Natural killer cell (primary cell): ENCODE measurements around the gene TRNP1. TPM values are rescaled to one million over a fixed set of nuclear protein-coding genes. Genes with fewer than 3 reads are reported as not detected.

Experiments
- ATAC-seq, 3 donors: fragments of 150-1000 bp in 2 of 3; fragments of 200-7000 bp in 1 of 3; cut with Tn5 transposase; 1 replicate in 1 of 3; 2 replicates in 2 of 3; pipeline ENCODE4 v1.10.0; 2021; ENCODE audit warnings: mild to moderate bottlenecking in 2 of 3, moderate library complexity in 2 of 3
- DNase-seq, 2 donors: peaks; one replicate each; pipeline versions ENCODE4 v3.0.0 to v3.0.0-alpha.2; 2013 to 2021; ENCODE audit warnings: mixed read lengths in 1 of 2
- H3K27ac ChIP-seq: one replicate; pipeline ENCODE4 v1.5.1; 2013; ENCODE audit warnings: mild to moderate bottlenecking, low read length
- H3K27me3 ChIP-seq: one replicate; pipeline ENCODE4 v1.6.1; 2013; ENCODE audit warnings: low read length; ENCODE audit not compliant: control insufficient read depth, insufficient read depth
- H3K36me3 ChIP-seq: one replicate; pipeline ENCODE4 v1.6.1; 2013; ENCODE audit warnings: low read length; ENCODE audit not compliant: control insufficient read depth, insufficient read depth
- H3K4me1 ChIP-seq: one replicate; pipeline ENCODE4 v1.6.1; 2013; ENCODE audit warnings: low read length; ENCODE audit not compliant: control insufficient read depth, insufficient read depth
- H3K4me3 ChIP-seq: one replicate; pipeline ENCODE4 v1.5.1; 2013; ENCODE audit warnings: low read length
- H3K9me3 ChIP-seq: one replicate; pipeline ENCODE4 v1.6.1; 2013; ENCODE audit warnings: low read length; ENCODE audit not compliant: control insufficient read depth, insufficient read depth
- H3K27ac Mint-ChIP-seq, 2 donors: one replicate each; pipeline ENCODE4 v1.8.0; 2022; ENCODE audit warnings: mild to moderate bottlenecking in 2 of 2, mixed read lengths in 2 of 2, moderate library complexity in 1 of 2
- H3K27me3 Mint-ChIP-seq, 2 donors: one replicate each; pipeline ENCODE4 v1.8.0; 2022; ENCODE audit warnings: low read depth in 2 of 2, mixed read lengths in 2 of 2
- H3K36me3 Mint-ChIP-seq: one replicate; pipeline ENCODE4 v1.8.0; 2022; ENCODE audit warnings: mixed read lengths
- H3K4me1 Mint-ChIP-seq, 2 donors: one replicate each; pipeline ENCODE4 v1.8.0; 2022; ENCODE audit warnings: mixed read lengths in 2 of 2
- H3K4me3 Mint-ChIP-seq: one replicate; pipeline ENCODE4 v1.8.0; 2022; ENCODE audit warnings: mild to moderate bottlenecking, moderate library complexity, mixed read lengths
- H3K9me3 Mint-ChIP-seq, 2 donors: one replicate each; pipeline ENCODE4 v1.8.0; 2022; ENCODE audit warnings: mixed read lengths in 2 of 2
- WGBS: methylation state at CpG from one replicate; pipeline ENCODE4 v1.1.7; 2013; ENCODE audit warnings: missing lambda C conversion rate; ENCODE audit not compliant: insufficient coverage; 5-methylcytosine and 5-hydroxymethylcytosine counted together
- intact Hi-C: fragments of 100-400 bp; cut with micrococcal nuclease; formaldehyde crosslinking; loops from one replicate; pipeline ENCODE4 v1.14.2; 2022
- total RNA-seq, 4 donors: library from RNA; stranded (reverse); fragments of 120-200 nt in 1 of 4; gene quantifications; one replicate each; pipeline versions ENCODE4 v1.2.3 to v1.2.4, GENCODE V29; 2013 to 2022
- TF ChIP-seq, protein P1 (sequence below): fragments of 200-600 bp; IDR thresholded peaks from one replicate; pipeline ENCODE4 v1.8.0; 2022; ENCODE audit warnings: antibody characterized with exemption

Gene TRNP1
- total RNA-seq, 3 donors from 2014 or later (not counting 1 experiment from before 2014, with no cell fraction given): 0.18 to 3.0 (median 0.95) TPM

GRCh38 chr1:26994020-26994786 is 711 bp downstream of the TRNP1 start:
- intact Hi-C loops: no loop called here
- ATAC-seq: peak; percentile 15 to 33 (median 31)
- peaks cover 23% of the 10 kb centered on the region for H3K27me3 ChIP-seq

DNA sequence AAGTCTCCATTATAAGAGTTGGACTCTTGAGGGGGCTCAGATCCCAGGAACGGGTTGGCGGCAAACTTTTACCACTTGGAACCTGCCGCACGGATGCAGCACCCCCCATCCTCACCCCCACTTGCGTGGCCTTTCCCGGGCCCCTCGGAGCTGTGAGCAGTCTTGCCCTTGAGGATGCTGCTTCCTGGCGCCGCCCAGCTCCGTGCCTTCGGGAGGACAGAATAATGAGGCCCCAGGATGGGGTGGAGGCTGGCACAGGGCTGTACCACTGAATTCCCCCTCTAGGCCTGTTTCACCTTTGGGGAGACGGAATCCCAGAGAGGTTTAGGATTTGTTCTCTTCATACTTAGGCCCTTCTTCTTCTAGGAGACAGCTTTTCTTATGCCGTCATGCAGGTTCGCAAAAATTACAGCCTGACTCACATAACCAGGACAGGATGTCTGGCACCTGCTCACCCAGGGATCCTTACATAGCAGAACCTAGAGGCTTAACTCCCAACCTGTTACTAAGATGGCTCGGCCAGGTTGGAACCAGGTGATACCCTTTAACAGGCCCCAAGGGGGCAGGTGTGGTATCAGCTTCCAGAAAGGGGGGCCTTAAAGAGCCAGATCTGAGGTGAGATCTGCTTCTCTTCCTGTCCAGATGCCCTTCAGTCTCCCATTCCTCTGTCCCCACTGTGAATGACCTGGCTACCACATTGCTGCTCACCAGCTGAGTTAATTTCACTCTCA is 1.5 kb downstream of the TRNP1 start:
- DNase-seq (peak in 1 of 2 donors; percentile 14), ATAC-seq (no peak)
- Histone ChIP-seq H3K27me3 (peaks cover 23% of the 10 kb centered on the region), H3K9me3 (no peaks in the 10 kb centered on the region), H3K4me1 (peaks cover 29% of the 10 kb centered on the region), H3K4me3 (no peak overlapping the region), H3K36me3 (no peaks in the 10 kb centered on the region), H3K27ac (no peak overlapping the region)
- H3K36me3 Mint-ChIP-seq: no peaks in the 10 kb centered on the region
- TF ChIP-seq, protein P1, sequence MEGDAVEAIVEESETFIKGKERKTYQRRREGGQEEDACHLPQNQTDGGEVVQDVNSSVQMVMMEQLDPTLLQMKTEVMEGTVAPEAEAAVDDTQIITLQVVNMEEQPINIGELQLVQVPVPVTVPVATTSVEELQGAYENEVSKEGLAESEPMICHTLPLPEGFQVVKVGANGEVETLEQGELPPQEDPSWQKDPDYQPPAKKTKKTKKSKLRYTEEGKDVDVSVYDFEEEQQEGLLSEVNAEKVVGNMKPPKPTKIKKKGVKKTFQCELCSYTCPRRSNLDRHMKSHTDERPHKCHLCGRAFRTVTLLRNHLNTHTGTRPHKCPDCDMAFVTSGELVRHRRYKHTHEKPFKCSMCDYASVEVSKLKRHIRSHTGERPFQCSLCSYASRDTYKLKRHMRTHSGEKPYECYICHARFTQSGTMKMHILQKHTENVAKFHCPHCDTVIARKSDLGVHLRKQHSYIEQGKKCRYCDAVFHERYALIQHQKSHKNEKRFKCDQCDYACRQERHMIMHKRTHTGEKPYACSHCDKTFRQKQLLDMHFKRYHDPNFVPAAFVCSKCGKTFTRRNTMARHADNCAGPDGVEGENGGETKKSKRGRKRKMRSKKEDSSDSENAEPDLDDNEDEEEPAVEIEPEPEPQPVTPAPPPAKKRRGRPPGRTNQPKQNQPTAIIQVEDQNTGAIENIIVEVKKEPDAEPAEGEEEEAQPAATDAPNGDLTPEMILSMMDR: no peak
- peaks cover 33 to 43% of the 10 kb centered on the region in 2 donors for H3K27me3 Mint-ChIP-seq
- no peak overlapping the region for H3K27ac Mint-ChIP-seq
- intact Hi-C loops: no loop called here
- H3K4me3 Mint-ChIP-seq: peak overlapping the region; percentile 66
- H3K4me1 Mint-ChIP-seq: peaks cover 13 to 20% of the 10 kb centered on the region in 2 donors
- 58% methylated on average over 15 of the region's 15 CpGs for WGBS
- H3K9me3 Mint-ChIP-seq: no peaks in the 10 kb centered on the region

More at GRCh38 chr1:26994020-26994786, 711 bp downstream of the TRNP1 start:
- 2% methylated on average over 97 of the region's 97 CpGs for WGBS
- Mint-ChIP-seq H3K27me3 (peaks cover 33 to 49% of the 10 kb centered on the region in 2 donors), H3K27ac (no peak overlapping the region), H3K4me3 (peak overlapping the region; percentile 66), H3K36me3 (no peaks in the 10 kb centered on the region), H3K9me3 (no peaks in the 10 kb centered on the region), H3K4me1 (peaks cover 13 to 20% of the 10 kb centered on the region in 2 donors)
- no peaks in the 10 kb centered on the region for H3K36me3 ChIP-seq
- H3K9me3 ChIP-seq: no peaks in the 10 kb centered on the region
- no peak overlapping the region for H3K27ac ChIP-seq
- peak in 1 of 2 donors; percentile 61 for DNase-seq
- TF ChIP-seq, protein P1: no peak
- peaks cover 29% of the 10 kb centered on the region for H3K4me1 ChIP-seq
- no peak overlapping the region for H3K4me3 ChIP-seq

GRCh38 chr1:26996024-26996423 is 2.5 kb downstream of the TRNP1 start:
- H3K4me3 Mint-ChIP-seq: peak overlapping the region; percentile 50
- Histone ChIP-seq H3K4me1 (peaks cover 32% of the 10 kb centered on the region), H3K4me3 (no peak overlapping the region), H3K27me3 (peaks cover 23% of the 10 kb centered on the region), H3K27ac (no peak overlapping the region), H3K9me3 (no peaks in the 10 kb centered on the region), H3K36me3 (no peaks in the 10 kb centered on the region)
- ATAC-seq (no peak), DNase-seq (no peak)
- no peak overlapping the region for H3K27ac Mint-ChIP-seq
- H3K36me3 Mint-ChIP-seq: no peaks in the 10 kb centered on the region
- intact Hi-C loops: no loop called here
- peaks cover 26 to 38% of the 10 kb centered on the region in 2 donors for H3K27me3 Mint-ChIP-seq
- no peaks in the 10 kb centered on the region for H3K9me3 Mint-ChIP-seq
- WGBS: no CpG with 5 or more reads among the region's 1 CpG
- TF ChIP-seq, protein P1: no peak
- peaks cover 13 to 20% of the 10 kb centered on the region in 2 donors for H3K4me1 Mint-ChIP-seq
